ENCODE measurements around the gene ITGA1. TPM values are rescaled to one million over a fixed set of nuclear protein-coding genes. Genes with fewer than 3 reads are reported as not detected.
"Not testable (repeated sequence)": the region's sequence is repeated elsewhere in the genome, so short reads cannot be mapped to it uniquely, and the experiment has no call there.

ITGA1 gene
- total RNA-seq, 1 donor from 2014 or later, result 3.2 TPM

DNA sequence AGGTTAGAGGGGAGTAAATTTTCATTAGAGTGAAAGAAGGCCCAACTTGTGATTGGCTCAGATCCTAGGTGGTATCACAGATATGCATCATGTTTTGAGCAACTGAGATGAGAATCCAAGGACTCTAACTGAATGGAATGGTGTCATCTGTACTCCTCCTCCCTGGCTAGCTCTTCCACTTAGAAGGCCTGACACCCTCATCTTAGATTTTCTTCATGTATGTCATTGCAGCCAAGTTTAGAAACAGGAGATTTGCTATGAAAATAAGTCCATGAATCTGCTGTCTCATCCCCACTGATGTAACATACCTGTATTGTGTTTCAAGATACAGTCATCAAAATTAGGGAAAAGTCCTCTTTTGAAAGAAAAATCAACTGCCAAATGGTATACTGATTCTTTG lies 54.4 kb downstream of the ITGA1 start:
- DNase-seq (ENCODE audit: low read depth), result no peak
- no peak overlapping the region for H3K4me3 ChIP-seq (ENCODE audit: low read depth, low read length)
- TF ChIP-seq, protein P1, sequence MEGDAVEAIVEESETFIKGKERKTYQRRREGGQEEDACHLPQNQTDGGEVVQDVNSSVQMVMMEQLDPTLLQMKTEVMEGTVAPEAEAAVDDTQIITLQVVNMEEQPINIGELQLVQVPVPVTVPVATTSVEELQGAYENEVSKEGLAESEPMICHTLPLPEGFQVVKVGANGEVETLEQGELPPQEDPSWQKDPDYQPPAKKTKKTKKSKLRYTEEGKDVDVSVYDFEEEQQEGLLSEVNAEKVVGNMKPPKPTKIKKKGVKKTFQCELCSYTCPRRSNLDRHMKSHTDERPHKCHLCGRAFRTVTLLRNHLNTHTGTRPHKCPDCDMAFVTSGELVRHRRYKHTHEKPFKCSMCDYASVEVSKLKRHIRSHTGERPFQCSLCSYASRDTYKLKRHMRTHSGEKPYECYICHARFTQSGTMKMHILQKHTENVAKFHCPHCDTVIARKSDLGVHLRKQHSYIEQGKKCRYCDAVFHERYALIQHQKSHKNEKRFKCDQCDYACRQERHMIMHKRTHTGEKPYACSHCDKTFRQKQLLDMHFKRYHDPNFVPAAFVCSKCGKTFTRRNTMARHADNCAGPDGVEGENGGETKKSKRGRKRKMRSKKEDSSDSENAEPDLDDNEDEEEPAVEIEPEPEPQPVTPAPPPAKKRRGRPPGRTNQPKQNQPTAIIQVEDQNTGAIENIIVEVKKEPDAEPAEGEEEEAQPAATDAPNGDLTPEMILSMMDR (conservative IDR thresholded peaks at IDR 0.05; ENCODE audit: low read depth, low read length), result no peak

DNA sequence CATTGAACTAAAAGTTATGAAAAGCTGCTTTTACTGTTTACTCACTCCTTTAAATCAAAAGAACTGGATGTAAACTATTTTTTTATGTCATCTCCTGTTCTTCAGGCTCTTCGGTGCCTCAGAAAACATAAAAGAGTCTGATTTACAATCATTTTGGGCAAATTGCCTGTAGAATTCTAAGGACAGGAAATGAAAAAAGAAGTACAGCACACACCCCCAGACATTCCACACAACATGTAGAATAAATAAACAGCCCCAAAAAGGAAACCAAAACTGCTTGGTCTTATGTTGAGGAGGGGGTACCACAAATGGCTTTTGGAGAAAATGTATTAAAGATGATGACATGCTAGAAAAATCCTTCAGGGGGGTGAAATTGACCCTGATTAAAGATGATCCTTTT lies 57.2 kb downstream of the ITGA1 start:
- TF ChIP-seq, protein P1 (conservative IDR thresholded peaks at IDR 0.05; ENCODE audit: low read depth, low read length), result no peak
- DNase-seq (ENCODE audit: low read depth), result no peak
- no peak overlapping the region for H3K4me3 ChIP-seq (ENCODE audit: low read depth, low read length)

DNA sequence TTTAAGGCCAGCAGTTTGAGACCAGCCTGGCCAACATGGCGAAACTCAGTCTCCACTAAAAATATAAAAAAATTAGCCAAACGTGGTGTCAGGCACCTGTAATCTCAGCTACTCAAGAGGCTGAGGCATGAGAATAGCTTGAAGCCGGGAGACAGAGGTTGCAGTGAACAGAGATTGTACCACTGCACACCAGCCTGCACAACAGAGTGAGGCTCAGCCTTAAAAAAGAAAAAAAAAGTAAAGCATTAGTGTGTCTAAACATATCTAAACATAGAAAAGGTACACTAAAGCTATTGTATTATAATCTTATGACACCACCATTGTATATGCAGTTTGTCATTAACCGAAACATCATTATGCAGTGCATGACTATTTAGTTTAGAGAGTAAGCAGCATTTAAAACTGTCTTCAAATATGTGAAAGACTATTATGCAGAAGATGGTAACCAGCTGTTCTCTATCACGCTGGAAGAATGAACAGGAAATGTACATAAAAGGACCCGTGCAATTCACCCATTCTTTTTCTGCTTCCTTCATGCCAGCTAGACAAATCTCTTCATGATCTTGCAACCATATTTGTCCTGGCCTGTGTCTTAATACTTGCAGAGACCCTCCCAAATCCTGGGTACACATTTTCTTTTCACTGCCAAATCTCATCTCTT lies 58.6 kb downstream of the ITGA1 start:
- no peak for DNase-seq (ENCODE audit: low read depth)
- TF ChIP-seq, protein P1 (conservative IDR thresholded peaks at IDR 0.05; ENCODE audit: low read depth, low read length), result no peak
- H3K4me3 ChIP-seq (ENCODE audit: low read depth, low read length), result no peak overlapping the region

DNA sequence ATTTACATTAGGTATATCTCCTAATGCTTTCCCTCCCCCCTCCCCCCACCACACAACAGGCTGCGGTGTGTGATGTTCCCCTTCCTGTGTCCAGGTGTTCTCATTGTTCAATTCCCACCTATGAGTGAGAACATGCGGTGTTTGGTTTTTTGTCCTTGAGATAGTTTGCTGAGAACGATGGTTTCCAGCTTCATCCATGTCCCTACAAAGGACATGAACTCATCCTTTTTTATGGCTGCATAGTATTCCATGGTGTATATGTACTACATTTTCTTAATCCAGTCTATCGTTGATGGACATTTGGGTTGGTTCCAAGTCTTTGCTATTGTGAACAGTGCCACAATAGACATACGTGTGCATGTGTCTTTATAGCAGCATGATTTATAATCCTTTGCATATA lies 61.0 kb downstream of the ITGA1 start:
- DNase-seq (ENCODE audit: low read depth); H3K4me3 ChIP-seq (ENCODE audit: low read depth, low read length): not testable (repeated sequence)

DNA sequence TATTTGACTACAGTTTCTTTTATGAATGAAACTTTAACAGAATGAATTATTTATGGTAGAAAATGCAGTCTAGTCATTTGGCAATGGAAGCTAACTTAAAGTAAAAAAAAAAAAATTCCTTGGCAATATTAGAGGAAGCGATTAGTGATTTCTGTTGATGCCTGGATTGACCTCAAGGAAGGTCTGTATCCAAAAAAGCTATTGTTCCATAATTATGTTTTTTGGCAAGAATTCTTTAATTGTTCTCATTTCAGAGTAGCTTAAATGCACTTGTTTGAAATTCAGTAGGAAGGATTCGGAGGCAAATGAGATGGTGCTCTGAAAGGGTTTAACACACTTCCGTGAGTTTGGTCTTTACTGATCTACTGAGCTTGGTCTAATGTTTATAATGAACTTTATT lies 61.8 kb downstream of the ITGA1 start:
- DNase-seq (ENCODE audit: low read depth), result no peak
- no peak overlapping the region for H3K4me3 ChIP-seq (ENCODE audit: low read depth, low read length)
- TF ChIP-seq, protein P1 (conservative IDR thresholded peaks at IDR 0.05; ENCODE audit: low read depth, low read length), result no peak

DNA sequence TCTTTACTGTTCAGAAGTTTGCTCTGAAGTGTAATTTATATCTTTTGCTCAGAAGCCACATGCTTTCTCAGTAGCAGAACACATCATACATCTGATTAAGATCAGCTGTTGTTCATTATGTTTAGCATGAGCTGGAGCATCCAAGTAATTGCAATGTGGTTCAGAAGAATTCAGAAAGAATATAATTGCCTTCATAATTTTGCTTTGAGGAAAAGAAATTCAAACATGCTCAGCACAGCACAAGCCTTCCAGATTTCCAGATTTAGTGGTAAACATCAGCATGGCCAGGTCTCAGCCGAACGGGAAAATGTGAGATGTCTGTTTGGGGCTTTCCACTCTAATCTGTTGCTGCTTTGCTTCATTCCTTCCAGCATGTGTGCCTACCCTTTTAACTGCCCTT lies 65.9 kb downstream of the ITGA1 start:
- no peak overlapping the region for H3K4me3 ChIP-seq (ENCODE audit: low read depth, low read length)
- no peak for DNase-seq (ENCODE audit: low read depth)
- TF ChIP-seq, protein P1 (conservative IDR thresholded peaks at IDR 0.05; ENCODE audit: low read depth, low read length), result no peak

DNA sequence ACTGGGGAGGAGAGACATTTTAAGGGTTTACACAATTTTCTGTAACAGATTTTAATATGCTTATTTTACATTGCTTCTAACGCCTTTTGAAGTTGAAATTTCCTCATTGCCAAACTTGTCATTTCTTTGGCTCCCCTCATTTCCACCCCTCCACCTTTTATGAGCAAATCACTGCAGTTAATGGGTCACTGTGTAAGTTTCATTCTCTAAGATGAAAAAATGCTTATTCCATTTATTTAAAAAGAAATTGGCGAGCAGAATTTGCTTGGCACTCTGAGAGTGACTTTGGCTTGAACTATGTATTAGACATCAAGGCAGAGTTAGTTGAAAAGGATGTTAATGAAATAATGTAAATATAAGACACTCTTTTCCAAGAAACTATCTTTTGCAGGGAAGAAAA lies 66.6 kb downstream of the ITGA1 start:
- DNase-seq (ENCODE audit: low read depth), result no peak
- TF ChIP-seq, protein P1 (conservative IDR thresholded peaks at IDR 0.05; ENCODE audit: low read depth, low read length), result no peak
- no peak overlapping the region for H3K4me3 ChIP-seq (ENCODE audit: low read depth, low read length)

Measured in epithelial cell of proximal tubule (primary cell).